Suprapubic skin (tissue), 3 donors: Measurements from ENCODE around the gene FFAR4.

Source experiments
- POLR2A ChIP-seq, 2 donors: fragments of 450-650 bp; IDR thresholded peaks; one replicate each; pipeline ENCODE4 v1.6.1; 2017; ENCODE audit warnings: antibody characterized with exemption in 2 of 2, mild to moderate bottlenecking in 2 of 2, moderate library complexity in 2 of 2
- TF ChIP-seq, protein P1 (sequence below), 2 donors: fragments of 200-600 bp in 1 of 2; fragments of 450-650 bp in 1 of 2; sonication (generic) in 1 of 2; IDR thresholded peaks; one replicate each; pipeline ENCODE4 v1.5.1; 2016 to 2019; ENCODE audit warnings: antibody characterized with exemption in 2 of 2, mild to moderate bottlenecking in 1 of 2, moderate library complexity in 1 of 2

DNA sequence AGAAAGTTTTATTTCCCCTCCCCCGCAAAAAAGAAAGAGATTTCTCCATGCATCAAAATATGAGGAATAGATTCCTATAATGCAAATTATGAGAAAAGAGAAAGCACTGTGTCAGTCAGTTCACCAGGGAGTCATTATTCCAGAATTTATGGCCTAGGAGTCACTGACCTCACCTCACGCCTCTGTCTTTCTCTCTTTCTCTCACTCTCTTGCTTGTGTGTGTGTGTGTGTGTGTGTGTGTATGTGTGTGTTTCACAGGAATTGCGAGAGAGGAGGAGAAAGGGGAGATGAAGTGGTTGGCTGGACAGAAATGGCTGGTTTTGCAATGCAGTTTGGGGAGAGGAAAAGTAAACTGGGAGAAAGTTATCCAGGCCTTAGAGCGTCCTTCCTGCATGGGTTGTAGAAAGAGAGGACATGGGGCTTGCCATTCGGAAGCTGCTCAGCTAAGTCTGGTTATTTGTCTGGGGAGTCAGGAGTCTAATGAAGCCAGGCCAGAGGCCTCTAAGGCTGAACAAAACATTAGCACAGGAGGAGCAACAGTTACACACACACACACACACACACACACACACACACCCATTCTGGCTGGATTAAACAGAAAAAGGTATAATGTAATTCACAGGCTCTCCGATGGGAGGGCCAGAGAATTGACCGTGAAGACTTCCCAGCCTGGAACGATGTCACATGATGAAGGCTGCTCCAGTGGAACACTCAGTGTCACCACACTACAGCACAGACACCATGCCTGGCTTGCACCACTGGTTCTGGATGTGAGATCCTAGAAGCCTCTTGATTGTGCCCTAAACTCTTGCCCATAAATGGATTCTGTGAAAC lies 12.8 kb upstream of the FFAR4 start:
- TF ChIP-seq POLR2A (IDR thresholded peaks at IDR 0.05): no peak
- TF ChIP-seq, protein P1, sequence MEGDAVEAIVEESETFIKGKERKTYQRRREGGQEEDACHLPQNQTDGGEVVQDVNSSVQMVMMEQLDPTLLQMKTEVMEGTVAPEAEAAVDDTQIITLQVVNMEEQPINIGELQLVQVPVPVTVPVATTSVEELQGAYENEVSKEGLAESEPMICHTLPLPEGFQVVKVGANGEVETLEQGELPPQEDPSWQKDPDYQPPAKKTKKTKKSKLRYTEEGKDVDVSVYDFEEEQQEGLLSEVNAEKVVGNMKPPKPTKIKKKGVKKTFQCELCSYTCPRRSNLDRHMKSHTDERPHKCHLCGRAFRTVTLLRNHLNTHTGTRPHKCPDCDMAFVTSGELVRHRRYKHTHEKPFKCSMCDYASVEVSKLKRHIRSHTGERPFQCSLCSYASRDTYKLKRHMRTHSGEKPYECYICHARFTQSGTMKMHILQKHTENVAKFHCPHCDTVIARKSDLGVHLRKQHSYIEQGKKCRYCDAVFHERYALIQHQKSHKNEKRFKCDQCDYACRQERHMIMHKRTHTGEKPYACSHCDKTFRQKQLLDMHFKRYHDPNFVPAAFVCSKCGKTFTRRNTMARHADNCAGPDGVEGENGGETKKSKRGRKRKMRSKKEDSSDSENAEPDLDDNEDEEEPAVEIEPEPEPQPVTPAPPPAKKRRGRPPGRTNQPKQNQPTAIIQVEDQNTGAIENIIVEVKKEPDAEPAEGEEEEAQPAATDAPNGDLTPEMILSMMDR (IDR thresholded peaks at IDR 0.05): no peak
